Choroid plexus epithelial cell (primary cell): ENCODE data around the gene GGCT.

Source experiments
- DNase-seq: peaks from one replicate; pipeline ENCODE4 v3.0.0-alpha.2; 2010; ENCODE audit warnings: low read depth
- H3K4me3 ChIP-seq: 2 replicates; pipeline ENCODE4 v1.5.1; 2011; ENCODE audit warnings: low read depth, mild to moderate bottlenecking, control low read depth, low read length, moderate library complexity
- TF ChIP-seq, protein P1 (sequence below): conservative IDR thresholded peaks from 2 replicates; pipeline ENCODE4 v1.5.1; 2011; ENCODE audit warnings: low read depth, mild to moderate bottlenecking, control low read depth, inconsistent platforms, low read length, moderate library complexity

The GGCT gene

GRCh38 chr7:30478349-30479201 lies 26.1 kb downstream of the GGCT start, which contains the start of gene NOD1:
TSS of gene NOD1 (minus strand) at chr7:30478784. CDS start at chr7:30456921, 21,863 bp downstream.
- TF ChIP-seq, protein P1, sequence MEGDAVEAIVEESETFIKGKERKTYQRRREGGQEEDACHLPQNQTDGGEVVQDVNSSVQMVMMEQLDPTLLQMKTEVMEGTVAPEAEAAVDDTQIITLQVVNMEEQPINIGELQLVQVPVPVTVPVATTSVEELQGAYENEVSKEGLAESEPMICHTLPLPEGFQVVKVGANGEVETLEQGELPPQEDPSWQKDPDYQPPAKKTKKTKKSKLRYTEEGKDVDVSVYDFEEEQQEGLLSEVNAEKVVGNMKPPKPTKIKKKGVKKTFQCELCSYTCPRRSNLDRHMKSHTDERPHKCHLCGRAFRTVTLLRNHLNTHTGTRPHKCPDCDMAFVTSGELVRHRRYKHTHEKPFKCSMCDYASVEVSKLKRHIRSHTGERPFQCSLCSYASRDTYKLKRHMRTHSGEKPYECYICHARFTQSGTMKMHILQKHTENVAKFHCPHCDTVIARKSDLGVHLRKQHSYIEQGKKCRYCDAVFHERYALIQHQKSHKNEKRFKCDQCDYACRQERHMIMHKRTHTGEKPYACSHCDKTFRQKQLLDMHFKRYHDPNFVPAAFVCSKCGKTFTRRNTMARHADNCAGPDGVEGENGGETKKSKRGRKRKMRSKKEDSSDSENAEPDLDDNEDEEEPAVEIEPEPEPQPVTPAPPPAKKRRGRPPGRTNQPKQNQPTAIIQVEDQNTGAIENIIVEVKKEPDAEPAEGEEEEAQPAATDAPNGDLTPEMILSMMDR = peak; percentile 2
- DNase-seq = peak; percentile 77

DNA sequence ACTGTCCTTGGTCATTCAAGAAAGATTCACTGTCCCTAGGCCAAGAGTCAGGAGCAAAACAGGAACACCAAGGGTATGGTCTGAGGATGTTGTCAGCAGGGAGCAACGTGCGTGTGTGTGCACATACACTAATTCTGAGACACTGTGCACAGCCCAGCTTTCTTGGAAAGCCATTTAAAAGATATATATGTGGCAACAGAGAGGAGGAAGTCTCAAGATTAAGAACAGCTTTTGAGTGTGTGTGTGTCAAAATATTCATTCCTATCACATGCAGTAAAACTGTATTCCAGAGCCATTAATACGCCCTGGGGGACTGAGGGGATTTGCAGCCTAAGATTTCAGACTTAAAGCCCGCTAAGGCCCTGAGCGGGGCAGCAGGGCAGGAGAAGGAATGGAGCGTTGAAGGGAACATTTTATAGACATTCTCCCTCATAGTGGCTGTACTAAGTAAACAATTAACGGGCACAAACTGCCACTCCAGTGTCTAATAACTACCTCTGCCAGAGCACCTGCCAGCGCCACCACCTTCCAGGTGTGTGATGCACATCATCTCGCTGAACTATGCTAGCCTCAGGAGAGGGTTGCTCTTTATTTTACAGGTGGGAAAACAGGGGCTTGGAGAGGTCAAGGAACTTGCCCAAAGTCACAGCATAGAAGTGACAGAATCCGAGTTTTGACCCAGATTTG lies 28.0 kb downstream of the GGCT start:
- no peak for DNase-seq
- TF ChIP-seq, protein P1 = no peak
- no peak overlapping the region for H3K4me3 ChIP-seq

More at GRCh38 chr7:30478349-30479201, 26.1 kb downstream of the GGCT start, which contains the start of gene NOD1:
- H3K4me3 ChIP-seq = peak within 1 kb of the TSS; percentile 82

GRCh38 chr7:30475580-30475979 lies 29.0 kb downstream of the GGCT start:
- TF ChIP-seq, protein P1 = no peak
- DNase-seq = no peak
- H3K4me3 ChIP-seq = no peak overlapping the region

DNA sequence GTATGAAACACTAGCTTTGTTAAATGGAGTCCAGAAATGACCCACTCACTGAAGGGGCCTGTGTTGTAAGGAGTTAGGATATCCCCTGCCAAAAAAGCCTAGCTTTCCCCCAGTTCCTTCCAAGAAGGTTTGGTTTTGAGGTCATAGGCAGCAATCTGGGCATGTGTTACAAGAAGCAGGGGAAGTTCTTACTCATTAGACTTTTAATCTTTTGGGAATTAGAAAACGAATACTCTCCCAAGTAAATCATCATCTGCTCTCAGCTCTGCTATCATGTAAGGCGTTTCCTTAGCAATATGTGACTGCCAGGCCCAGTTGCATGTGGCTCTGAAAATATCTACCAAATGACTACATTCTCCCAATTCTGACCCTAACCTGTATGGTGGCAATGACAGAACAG lies 29.7 kb downstream of the GGCT start:
- TF ChIP-seq, protein P1 = no peak
- DNase-seq = peak; percentile 64
- H3K4me3 ChIP-seq = no peak overlapping the region

- TF ChIP-seq, protein P1 = no peak
- no peak overlapping the region for H3K4me3 ChIP-seq
- no peak for DNase-seq
Observed at GRCh38 chr7:30474485-30474884, 30.1 kb downstream of the GGCT start.

- TF ChIP-seq, protein P1 = no peak
- DNase-seq = no peak
- no peak overlapping the region for H3K4me3 ChIP-seq
Observed at GRCh38 chr7:30473903-30474302, 30.7 kb downstream of the GGCT start.
